Mammary epithelial cell (primary cell): ENCODE data around the gene ELK1.

Source experiments
- EZH2 ChIP-seq: IDR thresholded peaks from 2 replicates; pipeline ENCODE4 v1.6.1; 2012; ENCODE audit warnings: low read length, inconsistent platforms, borderline replicate concordance
- TF ChIP-seq, protein P1 (sequence below), 2 donors: IDR thresholded peaks in 1 of 2; conservative IDR thresholded peaks in 1 of 2; 2 replicates each; pipeline ENCODE4 v1.5.1; 2011 to 2012; ENCODE audit warnings: inconsistent platforms in 2 of 2, low read length in 2 of 2, mild to moderate bottlenecking in 2 of 2, control low read depth in 1 of 2, low read depth in 1 of 2; ENCODE audit not compliant: insufficient read depth in 1 of 2; ENCODE audit errors: extremely low read depth in 1 of 2

DNA sequence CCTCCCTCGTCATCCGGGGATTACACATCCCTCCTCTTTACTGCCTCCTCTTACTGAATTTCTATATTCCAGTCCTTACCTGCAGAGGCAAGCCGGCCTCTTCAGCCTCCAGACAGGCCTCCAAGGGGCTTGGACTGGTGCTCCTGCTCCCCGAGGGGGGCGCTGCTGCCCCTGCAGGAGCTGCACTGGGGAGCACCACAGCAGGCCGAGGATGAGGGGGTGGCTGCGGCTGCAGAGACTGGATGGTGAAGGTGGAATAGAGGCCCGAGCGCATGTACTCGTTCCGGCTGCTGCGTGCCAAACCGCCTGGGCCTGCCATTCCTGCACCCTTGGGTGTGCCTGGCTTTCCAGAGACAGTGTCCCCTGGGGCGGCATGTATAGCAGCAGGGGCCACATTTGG lies 11.5 kb downstream of the ELK1 start:
- TF ChIP-seq, protein P1, sequence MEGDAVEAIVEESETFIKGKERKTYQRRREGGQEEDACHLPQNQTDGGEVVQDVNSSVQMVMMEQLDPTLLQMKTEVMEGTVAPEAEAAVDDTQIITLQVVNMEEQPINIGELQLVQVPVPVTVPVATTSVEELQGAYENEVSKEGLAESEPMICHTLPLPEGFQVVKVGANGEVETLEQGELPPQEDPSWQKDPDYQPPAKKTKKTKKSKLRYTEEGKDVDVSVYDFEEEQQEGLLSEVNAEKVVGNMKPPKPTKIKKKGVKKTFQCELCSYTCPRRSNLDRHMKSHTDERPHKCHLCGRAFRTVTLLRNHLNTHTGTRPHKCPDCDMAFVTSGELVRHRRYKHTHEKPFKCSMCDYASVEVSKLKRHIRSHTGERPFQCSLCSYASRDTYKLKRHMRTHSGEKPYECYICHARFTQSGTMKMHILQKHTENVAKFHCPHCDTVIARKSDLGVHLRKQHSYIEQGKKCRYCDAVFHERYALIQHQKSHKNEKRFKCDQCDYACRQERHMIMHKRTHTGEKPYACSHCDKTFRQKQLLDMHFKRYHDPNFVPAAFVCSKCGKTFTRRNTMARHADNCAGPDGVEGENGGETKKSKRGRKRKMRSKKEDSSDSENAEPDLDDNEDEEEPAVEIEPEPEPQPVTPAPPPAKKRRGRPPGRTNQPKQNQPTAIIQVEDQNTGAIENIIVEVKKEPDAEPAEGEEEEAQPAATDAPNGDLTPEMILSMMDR (conservative IDR thresholded peaks at IDR 0.05 in 1 of 2, IDR thresholded peaks at IDR 0.05 in 1 of 2; ENCODE audit: extremely low read depth in 1 of 2, insufficient read depth in 1 of 2, low read depth in 1 of 2, low read length in 2 of 2), result no peak
- no peak for TF ChIP-seq EZH2
